ENCODE data around the gene GNG4. TPM values are rescaled to one million over a fixed set of nuclear protein-coding genes. Genes with fewer than 3 reads are reported as not detected.
"Not testable (repeated sequence)": the region's sequence is repeated elsewhere in the genome, so short reads cannot be mapped to it uniquely, and the experiment has no call there.

GNG4 gene
- polyA plus RNA-seq, 3 donors: 1.2 to 2.2 (median 2.1) TPM

GRCh38 chr1:235635938-235636662 lies 13.5 kb downstream of the GNG4 start:
- WGBS, 3 donors: 59 to 73% (median 61%) methylated on average over 12 of the region's 12 CpGs
- no peak overlapping the region for H3K27ac ChIP-seq (ENCODE audit: low read depth, low read length)

- 21 to 47% (median 22%) methylated on average over 14 of the region's 14 CpGs for WGBS, 3 donors
- H3K27ac ChIP-seq (ENCODE audit: low read depth, low read length): no peak overlapping the region
Observed at GRCh38 chr1:235632506-235633401, 16.8 kb downstream of the GNG4 start.

GRCh38 chr1:235631816-235632215 lies 17.8 kb downstream of the GNG4 start:
- no peak overlapping the region for H3K27ac ChIP-seq (ENCODE audit: low read depth, low read length)
- 79 to 90% (median 90%) methylated on average over 7 of the region's 7 CpGs for WGBS, 3 donors

GRCh38 chr1:235628316-235629005 lies 21.1 kb downstream of the GNG4 start:
- H3K27ac ChIP-seq (ENCODE audit: low read depth, low read length): no peak overlapping the region
- 91 to 92% (median 92%) methylated on average over 10 of the region's 10 CpGs for WGBS, 3 donors

- 86 to 92% (median 92%) methylated on average over 4 of the region's 4 CpGs for WGBS, 3 donors
Observed at GRCh38 chr1:235625831-235626230, 23.8 kb downstream of the GNG4 start.

GRCh38 chr1:235625340-235625739 lies 24.2 kb downstream of the GNG4 start:
- 87 to 93% (median 90%) methylated on average over 3 of the region's 3 CpGs for WGBS, 3 donors
- H3K27ac ChIP-seq (ENCODE audit: low read depth, low read length): no peak overlapping the region

More at GRCh38 chr1:235625831-235626230, 23.8 kb downstream of the GNG4 start:
- H3K27ac ChIP-seq (ENCODE audit: low read depth, low read length): no peak overlapping the region

- no peak overlapping the region for H3K27ac ChIP-seq (ENCODE audit: low read depth, low read length)
- 21 to 44% (median 30%) methylated on average over 8 of the region's 8 CpGs for WGBS, 3 donors
Observed at GRCh38 chr1:235624721-235625333, 24.8 kb downstream of the GNG4 start.

GRCh38 chr1:235622936-235623779 lies 26.4 kb downstream of the GNG4 start:
- WGBS, 3 donors: 76 to 81% (median 80%) methylated on average over 18 of the region's 18 CpGs
- no peak overlapping the region for H3K27ac ChIP-seq (ENCODE audit: low read depth, low read length)

GRCh38 chr1:235619149-235619548 lies 30.4 kb downstream of the GNG4 start:
- WGBS, 3 donors: 62 to 83% (median 63%) methylated on average over 2 of the region's 2 CpGs
- not testable (repeated sequence) for H3K27ac ChIP-seq (ENCODE audit: low read depth, low read length)

- H3K27ac ChIP-seq (ENCODE audit: low read depth, low read length): no peak overlapping the region
- 85 to 94% (median 93%) methylated on average over 3 of the region's 3 CpGs for WGBS, 3 donors
Observed at GRCh38 chr1:235617808-235618207, 31.8 kb downstream of the GNG4 start.

GRCh38 chr1:235617140-235617539 lies 32.4 kb downstream of the GNG4 start:
- 80 to 90% (median 90%) methylated on average over 3 of the region's 3 CpGs for WGBS, 3 donors
- H3K27ac ChIP-seq (ENCODE audit: low read depth, low read length): no peak overlapping the region

GRCh38 chr1:235614442-235614954 lies 35.1 kb downstream of the GNG4 start:
- H3K27ac ChIP-seq (ENCODE audit: low read depth, low read length): no peak overlapping the region
- WGBS, 3 donors: 72 to 86% (median 77%) methylated on average over 7 of the region's 7 CpGs

GRCh38 chr1:235613602-235614001 lies 36.0 kb downstream of the GNG4 start:
- 72 to 76% (median 72%) methylated on average over 2 of the region's 2 CpGs for WGBS, 3 donors
- H3K27ac ChIP-seq (ENCODE audit: low read depth, low read length): no peak overlapping the region

- no peak overlapping the region for H3K27ac ChIP-seq (ENCODE audit: low read depth, low read length)
- WGBS, 3 donors: 75 to 82% (median 76%) methylated on average over 3 of the region's 3 CpGs
Observed at GRCh38 chr1:235612761-235613160, 36.8 kb downstream of the GNG4 start.

- H3K27ac ChIP-seq (ENCODE audit: low read depth, low read length): no peak overlapping the region
- WGBS, 3 donors: 84 to 86% (median 85%) methylated on average over 6 of the region's 6 CpGs
Observed at GRCh38 chr1:235610157-235610556, 39.4 kb downstream of the GNG4 start.

- no peak overlapping the region for H3K27ac ChIP-seq (ENCODE audit: low read depth, low read length)
- WGBS, 3 donors: 31 to 46% (median 42%) methylated on average over 3 of the region's 3 CpGs
Observed at GRCh38 chr1:235608278-235608677, 41.3 kb downstream of the GNG4 start.

GRCh38 chr1:235607284-235607683 lies 42.3 kb downstream of the GNG4 start:
- 89 to 98% (median 93%) methylated on average over 11 of the region's 11 CpGs for WGBS, 3 donors
- H3K27ac ChIP-seq (ENCODE audit: low read depth, low read length): no peak overlapping the region
